ENCODE data around the gene DBF4B. TPM values are rescaled to one million over a fixed set of nuclear protein-coding genes. Genes with fewer than 3 reads are reported as not detected.

Gene DBF4B
- total RNA-seq, 2 experiments from 2014 or later, result 23.5 to 26.4 TPM

- no peak overlapping the region for H3K27ac Mint-ChIP-seq
- no peaks in the 10 kb centered on the region for H3K36me3 Mint-ChIP-seq (ENCODE audit: low read depth)
- no peaks in the 10 kb centered on the region for H3K27me3 Mint-ChIP-seq
- no peaks in the 10 kb centered on the region for H3K9me3 Mint-ChIP-seq (ENCODE audit: low read depth)
- ChIA-PET POLR2A (no interaction called here), CTCF (interaction anchor here (1.0 to 1.2 kb wide), 2 partner anchors 10 to 109 kb away, joined by 3 to 5 read pairs; no protein-coding TSS in a partner anchor)
- intact Hi-C loops (cut with DNase I, micrococcal nuclease), result loop anchor here (10.0 kb wide), 3 partner anchors 218 to 422 kb away; partner anchors contain the start of genes ACBD4 (in 1 of the 2), FZD2 (in 1 of the 2) and PLCD3 (in 1 of the 2)
- DNase-seq, result no peak
- H3K4me1 Mint-ChIP-seq, result peaks cover 7% of the 10 kb centered on the region
- H3K4me3 Mint-ChIP-seq, result no peak overlapping the region
- ATAC-seq, result no peak
Measured at GRCh38 chr17:44773140-44773539, 64.7 kb downstream of the DBF4B start.

- ATAC-seq (peak; percentile 27), DNase-seq (peak; percentile 94)
- no peaks in the 10 kb centered on the region for H3K27me3 Mint-ChIP-seq
- intact Hi-C loops (cut with DNase I, micrococcal nuclease), result loop anchor here (1.0 to 10.0 kb wide), 20 partner anchors 53 to 997 kb away; partner anchors contain the start of genes EFTUD2 (in 2 of the 2), PLCD3 (in 2 of the 2), ACBD4 (in 1 of the 2) and C1QL1 (in 1 of the 2)
- ChIA-PET CTCF (interaction anchor here (0.5 to 3.1 kb wide), 6 partner anchors 15 to 241 kb away, joined by 3 to 14 read pairs (median 8); partner anchors contain the start of gene ADAM11), POLR2A (interaction anchor here (1.5 kb wide), 1 partner anchor 56 kb away, joined by 3 read pairs; no protein-coding TSS in a partner anchor)
- peaks cover 7% of the 10 kb centered on the region for H3K4me1 Mint-ChIP-seq
- H3K27ac Mint-ChIP-seq, result no peak overlapping the region
- H3K9me3 Mint-ChIP-seq (ENCODE audit: low read depth), result no peaks in the 10 kb centered on the region
- no peaks in the 10 kb centered on the region for H3K36me3 Mint-ChIP-seq (ENCODE audit: low read depth)
- peak overlapping the region; percentile 77 for H3K4me3 Mint-ChIP-seq
Measured at GRCh38 chr17:44774271-44775135, 66.0 kb downstream of the DBF4B start.

- H3K27ac Mint-ChIP-seq, result no peak overlapping the region
- CTCF ChIA-PET, result interaction anchor here (0.5 to 5.0 kb wide), 23 partner anchors 9 to 286 kb away, joined by 3 to 36 read pairs (median 4); partner anchors contain the start of genes HIGD1B, MEIOC and NMT1
- H3K27me3 Mint-ChIP-seq, result no peaks in the 10 kb centered on the region
- POLR2A ChIA-PET, result interaction anchor here (0.7 to 1.5 kb wide), 3 partner anchors 56 to 429 kb away, joined by 3 to 4 read pairs (median 3); no protein-coding TSS in a partner anchor
- peak overlapping the region; percentile 77 for H3K4me3 Mint-ChIP-seq
- intact Hi-C loops (cut with DNase I, micrococcal nuclease), result loop anchor here (1.0 to 10.0 kb wide), 19 partner anchors 52 to 998 kb away; partner anchors contain the start of genes EFTUD2 (in 2 of the 2), PLCD3 (in 2 of the 2), ACBD4 (in 1 of the 2) and C1QL1 (in 1 of the 2)
- DNase-seq (no peak), ATAC-seq (peak; percentile 97)
- peaks cover 7% of the 10 kb centered on the region for H3K4me1 Mint-ChIP-seq
- no peaks in the 10 kb centered on the region for H3K36me3 Mint-ChIP-seq (ENCODE audit: low read depth)
- H3K9me3 Mint-ChIP-seq (ENCODE audit: low read depth), result no peaks in the 10 kb centered on the region
Measured at GRCh38 chr17:44775136-44775837, 66.8 kb downstream of the DBF4B start.

GRCh38 chr17:44775838-44776621 is 67.6 kb downstream of the DBF4B start:
- POLR2A ChIA-PET, result interaction anchor here (0.7 to 1.5 kb wide), 3 partner anchors 55 to 430 kb away, joined by 3 to 4 read pairs (median 3); no protein-coding TSS in a partner anchor
- Mint-ChIP-seq H3K9me3 (ENCODE audit: low read depth) (no peaks in the 10 kb centered on the region), H3K27me3 (no peaks in the 10 kb centered on the region), H3K4me3 (peak overlapping the region; percentile 77), H3K4me1 (peaks cover 7% of the 10 kb centered on the region), H3K27ac (no peak overlapping the region), H3K36me3 (ENCODE audit: low read depth) (no peaks in the 10 kb centered on the region)
- DNase-seq, result peak; percentile 98
- intact Hi-C loops (cut with DNase I, micrococcal nuclease), result loop anchor here (1.0 to 10.0 kb wide), 19 partner anchors 51 to 999 kb away; partner anchors contain the start of genes EFTUD2 (in 2 of the 2), PLCD3 (in 2 of the 2), ACBD4 (in 1 of the 2) and C1QL1 (in 1 of the 2)
- CTCF ChIA-PET, result interaction anchor here (0.6 to 5.0 kb wide), 26 partner anchors 8 to 359 kb away, joined by 3 to 49 read pairs (median 4); partner anchors contain the start of genes ACBD4, HIGD1B, MEIOC and NMT1
- ATAC-seq, result peak; percentile 27

GRCh38 chr17:44776628-44777393 is 68.3 kb downstream of the DBF4B start:
- no peaks in the 10 kb centered on the region for H3K27me3 Mint-ChIP-seq
- DNase-seq (no peak), ATAC-seq (no peak)
- H3K9me3 Mint-ChIP-seq (ENCODE audit: low read depth), result no peaks in the 10 kb centered on the region
- POLR2A ChIA-PET, result interaction anchor here (0.6 kb wide), 1 partner anchor 32 kb away, joined by 4 read pairs; no protein-coding TSS in a partner anchor
- CTCF ChIA-PET, result interaction anchor here (0.5 to 5.0 kb wide), 16 partner anchors 14 to 1137 kb away, joined by 3 to 49 read pairs (median 4); partner anchors contain the start of gene ACBD4
- H3K36me3 Mint-ChIP-seq (ENCODE audit: low read depth), result no peaks in the 10 kb centered on the region
- H3K27ac Mint-ChIP-seq, result no peak overlapping the region
- H3K4me1 Mint-ChIP-seq, result peaks cover 7% of the 10 kb centered on the region
- intact Hi-C loops (cut with DNase I, micrococcal nuclease), result loop anchor here (5.0 to 10.0 kb wide), 5 partner anchors 50 to 1000 kb away; partner anchors contain the start of genes ACBD4 (in 1 of the 2), DUSP3 (in 1 of the 2), FZD2 (in 1 of the 2) and PLCD3 (in 1 of the 2)
- no peak overlapping the region for H3K4me3 Mint-ChIP-seq

GRCh38 chr17:44777394-44778348 is 69.2 kb downstream of the DBF4B start:
- ChIA-PET CTCF (interaction anchor here (0.5 to 5.0 kb wide), 23 partner anchors 10 to 1138 kb away, joined by 3 to 49 read pairs (median 4); partner anchors contain the start of gene ACBD4), POLR2A (interaction anchor here (0.6 kb wide), 1 partner anchor 31 kb away, joined by 4 read pairs; no protein-coding TSS in a partner anchor)
- no peaks in the 10 kb centered on the region for H3K27me3 Mint-ChIP-seq
- H3K9me3 Mint-ChIP-seq (ENCODE audit: low read depth), result no peaks in the 10 kb centered on the region
- no peak overlapping the region for H3K4me3 Mint-ChIP-seq
- intact Hi-C loops (cut with DNase I, micrococcal nuclease), result loop anchor here (5.0 to 10.0 kb wide), 5 partner anchors 50 to 1000 kb away; partner anchors contain the start of genes ACBD4 (in 1 of the 2), DUSP3 (in 1 of the 2), FZD2 (in 1 of the 2) and PLCD3 (in 1 of the 2)
- no peaks in the 10 kb centered on the region for H3K36me3 Mint-ChIP-seq (ENCODE audit: low read depth)
- DNase-seq (no peak), ATAC-seq (no peak)
- peaks cover 7% of the 10 kb centered on the region for H3K4me1 Mint-ChIP-seq
- no peak overlapping the region for H3K27ac Mint-ChIP-seq

GRCh38 chr17:44778656-44779210 is 70.3 kb downstream of the DBF4B start:
- H3K4me3 Mint-ChIP-seq, result no peak overlapping the region

More at GRCh38 chr17:44778656-44779210, 70.3 kb downstream of the DBF4B start:
- Mint-ChIP-seq H3K27ac (no peak overlapping the region), H3K36me3 (ENCODE audit: low read depth) (no peaks in the 10 kb centered on the region), H3K4me1 (peaks cover 7% of the 10 kb centered on the region), H3K27me3 (no peaks in the 10 kb centered on the region), H3K9me3 (ENCODE audit: low read depth) (no peaks in the 10 kb centered on the region)
- POLR2A ChIA-PET, result no interaction called here
- DNase-seq (no peak), ATAC-seq (no peak)
- CTCF ChIA-PET, result interaction anchor here (0.7 to 5.0 kb wide), 22 partner anchors 10 to 357 kb away, joined by 3 to 49 read pairs (median 6); partner anchors contain the start of gene ACBD4
- intact Hi-C loops (cut with DNase I, micrococcal nuclease), result loop anchor here (1.0 to 10.0 kb wide), 10 partner anchors 49 to 1001 kb away; partner anchors contain the start of genes PLCD3 (in 2 of the 2), ACBD4 (in 1 of the 2), DUSP3 (in 1 of the 2) and EFTUD2 (in 1 of the 2)
